ENCODE data around the gene MAD1L1. TPM values are rescaled to one million over a fixed set of nuclear protein-coding genes. Genes with fewer than 3 reads are reported as not detected.

The MAD1L1 gene
- total RNA-seq, 1 donor from 2014 or later = 48.4 TPM

DNA sequence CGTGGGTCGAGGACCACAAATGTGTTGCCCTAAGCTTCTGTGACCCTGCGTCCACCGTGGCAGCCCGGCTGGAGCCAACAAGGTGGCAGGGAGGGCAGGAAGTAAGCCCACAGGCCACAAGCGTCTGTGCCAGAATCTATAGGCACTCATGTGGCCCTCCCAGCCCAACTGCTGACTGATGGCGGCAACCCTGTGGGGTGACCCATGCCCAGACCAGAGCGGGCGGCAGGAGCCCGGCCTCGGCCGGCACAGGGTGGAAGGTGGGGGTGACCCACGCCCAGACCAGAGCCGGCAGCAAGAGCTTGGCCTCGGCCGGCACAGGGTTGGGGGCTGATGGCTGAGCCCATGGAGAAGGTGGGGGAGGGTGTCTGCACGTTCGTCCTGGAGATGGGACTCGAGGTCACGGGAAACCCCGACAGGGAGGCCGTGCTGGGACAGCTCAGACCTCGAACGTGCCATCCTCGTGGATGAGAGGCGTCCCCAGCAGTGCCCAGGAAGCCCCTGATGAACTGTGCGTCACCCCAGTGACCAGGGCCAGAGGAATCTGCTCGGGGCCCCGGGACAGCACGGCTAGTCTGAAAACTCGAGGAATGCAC, 381.7 kb downstream of the MAD1L1 start:
- DNase-seq (peak; percentile 57), ATAC-seq (no peak)
- no peak overlapping the region for H3K4me3 ChIP-seq
- H3K27me3 ChIP-seq = no peaks in the 10 kb centered on the region
- TF ChIP-seq, protein P1, sequence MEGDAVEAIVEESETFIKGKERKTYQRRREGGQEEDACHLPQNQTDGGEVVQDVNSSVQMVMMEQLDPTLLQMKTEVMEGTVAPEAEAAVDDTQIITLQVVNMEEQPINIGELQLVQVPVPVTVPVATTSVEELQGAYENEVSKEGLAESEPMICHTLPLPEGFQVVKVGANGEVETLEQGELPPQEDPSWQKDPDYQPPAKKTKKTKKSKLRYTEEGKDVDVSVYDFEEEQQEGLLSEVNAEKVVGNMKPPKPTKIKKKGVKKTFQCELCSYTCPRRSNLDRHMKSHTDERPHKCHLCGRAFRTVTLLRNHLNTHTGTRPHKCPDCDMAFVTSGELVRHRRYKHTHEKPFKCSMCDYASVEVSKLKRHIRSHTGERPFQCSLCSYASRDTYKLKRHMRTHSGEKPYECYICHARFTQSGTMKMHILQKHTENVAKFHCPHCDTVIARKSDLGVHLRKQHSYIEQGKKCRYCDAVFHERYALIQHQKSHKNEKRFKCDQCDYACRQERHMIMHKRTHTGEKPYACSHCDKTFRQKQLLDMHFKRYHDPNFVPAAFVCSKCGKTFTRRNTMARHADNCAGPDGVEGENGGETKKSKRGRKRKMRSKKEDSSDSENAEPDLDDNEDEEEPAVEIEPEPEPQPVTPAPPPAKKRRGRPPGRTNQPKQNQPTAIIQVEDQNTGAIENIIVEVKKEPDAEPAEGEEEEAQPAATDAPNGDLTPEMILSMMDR (IDR thresholded peaks at IDR 0.05) = no peak
- intact Hi-C loops (cut with DNase I) = no loop called here
- no peaks in the 10 kb centered on the region for H3K4me1 ChIP-seq
- H3K27ac ChIP-seq = no peak overlapping the region
- H3K36me3 ChIP-seq = no peaks in the 10 kb centered on the region
- no peaks in the 10 kb centered on the region for H3K9me3 ChIP-seq

DNA sequence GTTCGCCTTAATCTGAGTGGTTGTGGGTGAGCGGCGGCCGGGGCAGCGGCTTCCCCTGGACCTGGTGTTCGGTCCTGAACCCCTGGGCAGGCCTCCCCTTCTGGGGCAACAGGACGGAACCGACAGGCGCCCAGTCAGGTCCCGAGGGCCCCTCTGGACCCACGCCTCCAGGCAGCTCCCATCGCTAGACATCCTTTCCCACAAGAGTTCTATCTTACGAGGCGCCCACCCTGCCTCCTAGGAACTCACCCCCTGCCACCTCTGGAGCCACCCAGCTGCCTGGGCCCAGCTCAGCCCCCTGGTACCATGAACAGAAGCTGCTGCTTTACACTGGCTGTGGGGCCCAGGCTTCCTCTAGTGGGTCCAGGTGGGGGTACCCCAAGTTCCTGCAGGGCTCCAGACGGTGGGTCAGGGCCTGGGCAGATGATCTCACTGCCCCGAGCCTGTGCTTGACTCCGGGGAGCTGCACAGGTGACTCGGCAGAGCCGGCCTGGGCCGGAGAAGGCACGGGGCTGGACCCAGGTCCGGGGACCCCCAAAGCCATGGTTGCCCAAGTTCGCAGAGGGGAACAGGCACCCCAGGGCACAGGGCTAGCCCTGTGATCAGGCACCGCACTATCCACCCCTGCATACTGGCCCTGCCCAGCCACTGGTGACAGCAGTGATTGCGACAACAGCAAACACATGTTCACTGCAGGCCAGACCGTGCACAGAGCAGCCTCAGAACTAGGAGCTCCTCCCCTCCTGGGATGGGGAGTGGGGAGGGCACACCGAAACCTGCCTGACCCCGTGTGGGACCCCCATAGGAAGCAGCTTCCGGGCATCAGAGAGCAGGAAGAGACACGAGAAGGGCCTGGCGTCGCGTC, 382.4 kb downstream of the MAD1L1 start:
- Histone ChIP-seq H3K27ac (no peak overlapping the region), H3K4me3 (no peak overlapping the region), H3K4me1 (no peaks in the 10 kb centered on the region), H3K27me3 (no peaks in the 10 kb centered on the region), H3K9me3 (no peaks in the 10 kb centered on the region), H3K36me3 (no peaks in the 10 kb centered on the region)
- DNase-seq = peak; percentile 59
- TF ChIP-seq, protein P1 (IDR thresholded peaks at IDR 0.05) = no peak
- ATAC-seq = no peak
- intact Hi-C loops (cut with DNase I) = no loop called here

DNA sequence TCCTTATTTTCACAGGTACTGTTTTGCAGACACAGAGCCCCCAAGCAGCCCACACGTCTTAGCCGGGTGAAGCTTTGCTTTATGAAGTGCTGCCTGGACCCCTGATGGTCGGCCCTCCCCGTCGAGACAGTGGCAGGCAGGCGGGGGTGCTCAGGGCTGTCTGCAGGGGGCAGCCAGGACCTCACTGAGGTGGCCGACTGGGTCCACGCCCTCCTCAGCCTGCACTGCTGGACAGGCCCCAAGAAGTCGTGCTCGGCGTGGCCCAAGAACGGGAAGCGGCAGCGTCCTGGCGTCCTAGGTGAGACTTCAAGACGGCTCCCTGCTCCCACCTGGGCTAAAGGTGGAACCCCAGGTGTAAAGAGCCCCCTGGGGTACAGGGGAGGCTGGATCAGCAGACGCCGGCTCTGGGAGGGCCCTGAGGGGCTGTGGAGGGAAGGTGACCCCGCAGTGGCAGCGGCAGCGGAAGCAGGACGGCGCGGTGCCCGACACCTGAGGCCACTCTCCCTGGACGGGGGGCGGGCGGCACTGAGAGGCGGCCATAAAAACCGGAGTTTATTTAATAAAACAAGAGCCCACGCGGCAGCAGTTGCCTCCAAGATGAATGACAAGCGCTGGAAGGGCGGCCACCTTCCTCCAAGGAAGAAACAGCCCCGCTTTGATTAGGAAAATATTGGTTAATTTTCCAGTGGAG, 383.2 kb downstream of the MAD1L1 start:
- Histone ChIP-seq H3K36me3 (no peaks in the 10 kb centered on the region), H3K4me3 (no peak overlapping the region), H3K9me3 (no peaks in the 10 kb centered on the region), H3K4me1 (no peaks in the 10 kb centered on the region), H3K27ac (no peak overlapping the region), H3K27me3 (no peaks in the 10 kb centered on the region)
- TF ChIP-seq, protein P1 (IDR thresholded peaks at IDR 0.05) = no peak
- DNase-seq = peak; percentile 59
- ATAC-seq = no peak
- intact Hi-C loops (cut with DNase I) = no loop called here

DNA sequence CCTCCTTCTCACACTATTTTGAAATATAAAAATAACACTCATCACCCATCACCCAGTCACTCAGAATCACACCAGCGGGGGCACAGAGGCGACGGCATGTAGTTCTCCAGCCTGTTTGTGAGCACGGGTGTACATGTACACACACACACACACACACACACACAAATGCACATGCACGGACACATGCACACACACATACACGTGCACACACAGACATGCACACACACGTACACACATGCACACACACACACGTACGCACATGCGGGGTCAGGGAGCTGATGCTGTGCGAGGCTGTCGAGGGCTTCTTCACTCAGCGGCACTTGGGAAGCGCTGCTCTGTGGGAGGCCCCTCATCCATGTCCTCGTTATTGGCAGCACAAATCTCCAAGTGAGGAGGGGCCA, 383.8 kb downstream of the MAD1L1 start:
- TF ChIP-seq, protein P1 (IDR thresholded peaks at IDR 0.05) = no peak
- no peaks in the 10 kb centered on the region for H3K9me3 ChIP-seq
- H3K36me3 ChIP-seq = no peaks in the 10 kb centered on the region
- ATAC-seq = no peak
- no peak overlapping the region for H3K27ac ChIP-seq
- no peak overlapping the region for H3K4me3 ChIP-seq
- DNase-seq = no peak
- H3K27me3 ChIP-seq = no peaks in the 10 kb centered on the region
- intact Hi-C loops (cut with DNase I) = no loop called here
- H3K4me1 ChIP-seq = no peaks in the 10 kb centered on the region

DNA sequence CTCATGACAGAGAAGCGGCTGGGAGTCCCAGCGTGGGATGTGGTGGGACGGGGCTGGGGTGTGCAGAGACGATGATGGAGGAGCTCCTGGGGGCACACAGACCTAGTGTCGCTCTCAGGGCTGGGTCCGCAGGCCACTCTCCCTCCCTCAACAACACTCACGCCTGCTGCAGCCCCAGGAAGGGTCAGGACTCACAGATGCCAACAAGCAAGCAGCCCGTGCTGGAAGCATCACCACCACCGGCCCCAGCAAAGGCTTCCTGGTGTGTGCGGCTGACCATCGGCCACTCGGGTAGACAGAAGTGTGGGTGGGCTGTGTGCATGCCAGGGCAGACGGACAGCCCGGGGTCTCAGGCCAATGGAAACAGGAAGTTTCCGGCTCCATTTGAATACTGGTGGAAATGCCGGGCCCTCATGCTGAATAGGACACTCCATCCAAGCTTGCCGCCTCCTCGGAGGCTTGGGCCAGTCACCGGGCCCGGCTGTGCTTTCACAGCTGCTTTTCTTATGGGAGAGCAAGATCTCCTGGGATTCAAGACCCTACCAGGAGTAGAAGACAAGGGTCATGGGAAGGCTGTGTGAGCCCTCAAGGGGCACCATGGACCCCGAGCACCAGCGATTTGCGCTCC, 384.6 kb downstream of the MAD1L1 start:
- intact Hi-C loops (cut with DNase I) = no loop called here
- H3K27ac ChIP-seq = no peak overlapping the region
- H3K4me1 ChIP-seq = no peaks in the 10 kb centered on the region
- DNase-seq = peak; percentile 61
- no peaks in the 10 kb centered on the region for H3K36me3 ChIP-seq
- H3K27me3 ChIP-seq = no peaks in the 10 kb centered on the region
- TF ChIP-seq, protein P1 (IDR thresholded peaks at IDR 0.05) = no peak
- H3K9me3 ChIP-seq = no peaks in the 10 kb centered on the region
- H3K4me3 ChIP-seq = no peak overlapping the region
- ATAC-seq = no peak

Data from upper lobe of right lung (tissue), 1 donor.